Epidermal melanocyte (primary cell): ENCODE results near the gene DTL.

Experiments
- DNase-seq: peaks from one replicate; pipeline ENCODE4 v3.0.0; 2011; ENCODE audit warnings: low spot score; ENCODE audit not compliant: insufficient read length

Gene DTL

DNA sequence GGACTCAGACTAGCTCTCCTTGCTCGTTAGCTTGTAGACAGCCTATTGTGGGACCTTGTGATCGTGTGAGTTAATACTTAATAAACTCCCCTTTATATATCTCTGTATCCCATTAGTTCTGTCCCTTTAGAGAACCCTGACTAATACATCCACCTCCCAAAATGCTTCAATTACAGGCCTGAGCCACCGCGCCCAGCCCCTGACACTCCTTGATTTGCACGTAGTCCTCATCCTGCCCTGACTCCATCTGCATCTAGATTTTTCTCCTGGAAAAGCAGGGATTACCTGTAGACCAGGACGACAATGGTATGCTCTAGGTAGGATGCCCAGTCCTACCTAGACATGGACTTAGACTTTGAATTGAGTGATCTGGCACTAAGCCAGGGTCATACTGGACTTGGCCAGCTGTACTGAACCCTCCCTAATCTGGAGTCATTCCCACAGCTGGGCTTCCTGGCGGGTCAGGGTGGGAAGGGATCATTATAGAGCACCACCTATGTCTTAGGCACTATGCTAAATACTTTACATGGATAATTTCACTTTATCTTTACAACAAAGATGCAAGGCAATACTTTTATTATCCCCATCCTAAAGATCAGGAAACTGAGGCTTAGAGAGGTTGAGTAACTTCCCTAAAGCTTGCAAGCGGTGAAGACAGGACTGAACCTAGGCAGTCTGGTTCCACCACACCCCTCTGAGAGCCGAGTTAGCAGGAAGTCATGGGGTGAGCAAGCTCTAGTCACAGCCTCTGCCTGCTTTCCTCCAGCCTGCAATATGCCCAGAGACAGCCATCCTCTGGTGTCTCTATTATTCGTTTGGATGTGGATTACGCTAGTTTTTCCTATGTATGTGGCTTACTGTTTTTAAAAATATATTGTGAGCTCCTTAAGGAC is 89.4 kb downstream of the DTL start:
- no peak for DNase-seq

DNA sequence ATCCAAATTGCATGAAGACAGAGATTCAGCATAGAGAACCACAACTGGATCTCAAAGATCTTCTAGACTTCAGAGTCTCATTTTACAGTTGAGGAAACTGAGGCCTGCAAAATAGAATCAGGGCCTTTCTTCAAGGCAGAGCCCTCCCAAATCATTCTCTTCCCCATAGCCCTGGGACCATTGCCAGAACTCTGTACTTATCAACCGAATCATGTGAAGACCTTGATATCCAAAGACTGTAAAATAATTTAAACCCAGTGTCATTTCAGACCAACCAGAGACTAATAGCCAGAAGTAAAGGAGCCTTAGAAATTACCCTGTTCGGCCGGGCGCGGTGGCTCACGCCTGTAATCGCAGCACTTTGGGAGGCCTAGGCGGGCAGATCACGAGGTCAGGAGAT is 90.1 kb downstream of the DTL start:
- no peak for DNase-seq

DNA sequence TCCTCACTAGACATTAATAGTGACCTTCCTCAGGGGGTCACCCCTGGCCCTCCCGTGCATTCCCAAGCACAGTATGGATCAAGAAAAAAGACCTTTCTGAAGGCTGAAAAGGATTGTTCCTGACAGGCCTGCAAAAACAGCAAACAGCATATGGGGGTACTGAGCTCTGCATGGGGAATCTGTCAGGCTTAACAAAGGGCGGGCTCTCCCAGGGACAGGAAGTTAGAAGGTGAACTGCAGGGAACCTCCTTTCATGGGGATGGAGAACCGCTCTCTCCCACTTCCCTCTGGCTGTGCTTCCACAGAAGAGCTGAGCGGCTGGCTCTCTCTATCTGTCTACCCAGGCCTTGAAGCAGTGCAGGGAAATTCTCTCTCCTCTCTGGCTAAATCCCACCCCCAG is 91.7 kb downstream of the DTL start:
- DNase-seq: no peak

DNA sequence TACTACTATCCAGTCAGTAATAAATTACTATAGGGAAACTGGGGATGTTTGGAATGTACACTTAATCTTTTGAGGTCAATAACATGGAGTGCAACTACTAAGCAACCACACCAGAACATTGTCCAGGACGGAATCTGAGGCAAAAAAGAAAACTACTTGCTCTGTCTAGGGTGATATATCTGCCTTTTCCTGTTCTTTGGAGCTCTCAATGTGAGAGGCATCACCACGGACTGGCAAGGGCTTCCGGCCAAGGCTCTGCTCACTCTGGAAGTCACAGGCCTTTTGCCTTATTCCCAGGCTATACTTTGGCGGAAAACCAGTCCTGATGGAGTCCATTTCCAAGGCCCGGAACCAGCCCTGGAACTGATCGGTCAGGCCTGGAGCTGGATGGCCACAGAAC is 94.2 kb downstream of the DTL start:
- no peak for DNase-seq

DNA sequence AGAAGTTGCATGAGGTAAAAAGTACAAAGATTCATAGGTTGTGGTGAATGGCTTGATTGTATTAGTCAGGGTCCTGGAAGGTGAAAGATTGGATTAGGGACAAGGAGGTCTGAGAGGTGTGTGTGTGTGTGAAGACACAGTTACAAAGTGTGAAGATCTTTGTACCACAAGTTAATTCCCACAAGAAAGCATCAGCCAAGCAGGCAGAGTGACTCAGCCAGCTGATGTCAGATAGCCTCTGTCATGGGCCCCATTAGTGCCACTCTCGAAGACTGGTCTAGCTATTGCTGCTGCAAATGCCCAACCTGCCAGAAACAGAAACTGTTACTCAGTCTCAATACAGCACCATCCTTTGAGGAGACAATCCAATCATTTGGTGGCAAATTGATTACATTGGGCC is 96.5 kb downstream of the DTL start:
- no peak for DNase-seq

DNA sequence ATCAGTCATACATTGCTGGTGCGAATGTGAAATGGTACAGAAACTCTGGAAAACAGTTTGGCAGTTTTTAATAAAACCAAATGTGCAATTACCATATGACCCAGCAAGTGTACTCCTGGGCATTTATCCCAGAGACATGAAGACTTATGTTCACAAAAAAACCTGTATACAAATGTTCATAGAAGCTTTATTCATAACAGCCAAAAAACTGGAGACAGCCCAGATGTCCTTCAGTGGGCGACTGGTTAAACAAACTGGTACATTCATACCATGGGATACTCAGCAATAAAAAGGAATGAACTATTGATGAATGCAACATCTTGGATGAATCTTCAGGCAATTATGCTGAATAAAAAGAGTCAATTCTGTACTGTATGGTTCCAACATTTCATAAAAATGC is 97.8 kb downstream of the DTL start:
- DNase-seq: no peak

DNA sequence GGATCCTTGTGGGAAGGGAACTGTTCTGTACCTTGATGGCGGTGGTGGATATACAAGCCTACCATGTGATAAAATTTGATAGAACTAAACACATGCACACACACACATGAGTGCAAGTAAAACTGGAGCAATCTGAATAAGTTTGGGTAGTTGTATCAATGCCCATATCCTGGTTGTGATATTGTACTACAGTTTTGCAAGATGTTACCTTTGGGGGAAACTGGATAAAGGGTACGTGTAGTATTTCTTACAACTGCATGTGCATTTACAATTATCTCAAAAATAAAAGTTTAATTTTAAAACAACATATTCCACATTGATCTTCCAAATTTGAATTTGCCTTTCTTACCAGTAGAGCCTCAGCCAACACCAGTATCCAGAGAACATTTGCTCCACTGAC is 99.6 kb downstream of the DTL start:
- no peak for DNase-seq

DNA sequence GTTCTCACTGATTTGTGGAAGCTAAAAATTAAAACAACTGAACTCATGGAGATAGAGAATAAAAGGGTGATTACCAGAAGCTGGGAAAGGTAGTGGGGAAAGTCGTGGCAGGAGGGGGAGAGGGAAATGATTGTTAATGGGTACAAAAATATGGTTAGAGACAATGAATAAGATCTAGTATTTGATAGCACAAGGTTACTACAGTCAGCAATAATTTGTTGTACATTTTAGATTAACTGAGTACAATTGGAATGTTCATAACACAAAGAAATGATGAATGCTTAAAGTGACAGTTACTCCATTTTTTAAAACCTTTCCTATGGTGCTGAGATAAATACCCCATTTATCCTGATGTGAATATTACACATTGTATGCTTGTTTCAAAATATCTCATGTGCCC is 102.3 kb downstream of the DTL start:
- no peak for DNase-seq

DNA sequence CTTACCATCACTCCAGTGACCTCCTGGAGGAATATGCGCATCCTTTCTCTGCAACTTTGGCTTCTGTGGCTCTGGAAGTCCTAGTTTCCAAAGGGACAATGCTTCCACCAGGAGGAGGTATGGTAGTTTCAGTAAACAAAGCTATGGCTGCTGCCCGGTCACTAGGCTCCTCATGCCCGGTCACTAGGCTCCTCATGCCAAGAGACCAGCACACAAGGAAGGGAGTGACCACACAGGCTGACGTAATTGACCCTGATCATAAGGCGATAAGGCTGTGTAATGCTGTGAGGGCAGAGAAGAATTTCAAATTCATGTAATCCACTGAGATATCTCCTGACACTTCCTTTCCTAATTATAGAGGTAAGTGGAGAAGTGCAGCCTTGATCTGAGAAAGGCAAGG is 102.9 kb downstream of the DTL start:
- DNase-seq: no peak

DNA sequence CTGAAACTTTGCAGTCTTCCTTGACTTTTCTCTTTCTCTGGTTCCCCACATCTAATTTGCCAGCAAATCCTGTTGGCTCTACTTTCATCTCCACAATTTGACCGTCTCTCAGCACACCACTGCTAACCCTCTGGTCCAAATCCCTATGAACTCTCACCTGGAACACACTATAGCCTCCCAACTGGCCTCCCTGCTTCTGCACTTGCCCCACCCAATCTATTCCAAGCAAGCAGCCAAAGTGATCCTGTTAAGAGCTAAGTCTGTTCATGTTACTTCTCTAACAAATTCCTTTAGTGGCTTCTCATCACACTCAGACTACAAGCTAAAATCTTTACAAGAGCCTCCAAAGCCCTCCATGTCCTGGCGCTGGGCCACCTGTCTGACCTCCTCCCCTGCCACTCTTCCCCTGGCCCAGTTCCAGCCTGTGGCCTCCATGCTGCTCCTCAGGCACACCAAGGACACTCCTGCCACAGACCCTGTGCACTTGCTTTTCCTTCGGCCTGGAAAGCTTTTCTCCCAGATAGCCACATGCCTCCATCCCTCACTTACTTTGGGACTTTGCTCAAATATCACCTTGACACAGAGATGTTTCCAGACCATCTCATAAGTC is 104.1 kb downstream of the DTL start:
- no peak for DNase-seq

DNA sequence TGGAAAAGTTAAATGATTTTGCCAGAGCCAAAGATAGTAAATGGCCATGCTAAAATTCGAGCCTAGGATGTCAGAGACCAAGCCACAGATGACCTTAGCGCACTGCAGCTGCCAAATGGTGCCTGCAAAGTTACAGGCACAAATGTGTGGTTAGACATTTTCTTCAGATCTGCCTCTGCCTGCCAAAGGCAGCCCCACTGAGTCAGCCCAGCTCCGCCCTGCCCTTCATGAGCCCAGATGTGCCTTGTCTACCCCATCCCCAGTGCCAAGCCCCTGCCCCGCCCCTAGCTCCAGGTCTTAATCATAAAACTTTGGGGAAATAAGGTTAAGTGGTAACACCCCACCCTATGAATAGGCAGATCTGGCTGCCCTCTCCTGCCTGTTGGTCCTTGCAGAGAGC is 105.9 kb downstream of the DTL start:
- no peak for DNase-seq

DNA sequence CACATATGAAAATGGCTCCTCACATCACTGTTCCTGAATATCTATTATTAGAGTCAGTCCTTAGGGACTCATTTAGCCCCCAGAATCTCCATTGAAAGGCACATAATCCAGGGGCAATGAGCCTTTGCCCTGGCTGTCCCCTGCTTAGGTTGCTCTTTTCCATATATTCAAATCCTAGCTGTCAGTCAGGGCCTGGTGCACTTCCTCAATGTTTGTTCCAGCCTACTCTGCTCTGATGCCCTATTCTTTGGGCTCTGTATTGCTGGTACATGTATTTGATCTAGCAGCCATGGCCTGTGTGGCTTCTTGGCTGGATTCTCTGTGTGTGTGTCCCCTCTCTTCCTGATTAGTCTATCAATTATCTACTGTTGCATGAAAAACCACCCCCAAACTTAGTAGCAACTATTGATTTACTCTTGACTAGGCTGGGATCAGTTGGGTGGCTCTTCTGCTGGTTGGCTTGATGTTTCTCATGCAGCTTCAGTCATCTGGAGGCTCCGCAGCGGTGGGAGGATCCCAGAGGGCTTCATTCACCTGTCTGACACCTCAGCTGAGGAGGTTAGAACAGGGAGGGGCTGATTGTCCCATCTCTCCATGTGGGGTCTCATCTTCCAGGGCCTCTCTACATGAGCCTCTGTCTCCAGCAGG is 107.5 kb downstream of the DTL start:
- DNase-seq: no peak

DNA sequence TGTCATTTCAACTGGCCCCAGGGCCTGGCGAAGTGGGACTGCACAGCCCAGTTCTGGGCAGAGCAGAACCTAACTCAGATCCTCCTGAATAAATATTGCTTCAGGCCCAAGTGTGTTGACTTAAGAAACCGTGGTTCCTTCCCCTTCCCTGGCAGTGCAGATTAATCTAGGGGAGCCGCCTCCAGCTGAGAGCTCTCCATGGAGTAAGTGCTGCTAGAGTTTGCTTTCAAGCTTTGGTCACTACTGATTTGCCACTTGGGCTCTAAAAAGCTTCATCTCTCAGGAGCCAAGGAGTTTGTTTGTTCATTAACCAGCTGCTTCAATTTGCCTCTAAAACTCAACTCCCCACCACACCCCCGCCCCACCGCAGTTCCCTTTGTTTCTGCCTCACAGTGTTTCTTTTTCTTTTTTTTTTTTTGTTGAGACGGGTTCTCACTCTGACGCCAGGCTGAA is 112.1 kb downstream of the DTL start:
- DNase-seq: no peak

DNA sequence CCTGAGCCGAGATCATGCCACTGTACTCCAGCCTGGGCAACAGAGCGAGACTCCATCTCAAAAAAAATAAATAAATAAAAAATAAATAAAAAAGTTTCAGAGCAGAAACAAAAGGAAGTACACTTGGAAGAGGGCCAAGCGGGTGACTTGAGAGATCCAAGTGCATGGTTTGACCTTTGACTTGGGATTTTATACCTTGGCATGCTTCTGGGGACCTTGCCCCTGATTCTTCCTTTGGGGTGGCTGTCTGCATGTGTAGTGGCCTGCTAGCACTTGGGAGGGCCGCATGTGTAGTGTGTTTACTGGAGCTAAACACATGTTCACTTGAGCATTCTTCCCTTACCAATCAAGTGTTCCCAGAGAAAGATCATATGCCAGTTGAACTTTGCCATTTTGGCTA is 114.0 kb downstream of the DTL start:
- no peak for DNase-seq

DNA sequence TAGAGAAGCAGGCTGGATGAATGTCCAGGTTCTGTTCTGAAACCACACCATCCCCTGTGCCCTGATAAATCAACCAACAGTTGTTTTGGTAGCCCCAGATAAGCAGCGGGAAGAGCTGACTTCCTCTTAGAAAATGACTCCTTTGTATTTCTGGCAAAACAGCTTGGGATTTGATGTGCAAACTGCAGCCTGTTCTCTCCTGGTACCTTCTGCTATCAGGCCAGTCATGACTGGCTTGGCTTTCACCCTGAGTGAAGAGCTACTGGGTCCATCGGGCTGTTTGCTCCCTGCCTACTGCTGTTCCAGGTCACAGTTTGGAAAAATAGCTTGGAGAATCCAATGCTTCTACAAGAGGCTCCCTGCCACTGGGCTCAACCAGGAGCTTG is 116.8 kb downstream of the DTL start:
- DNase-seq: no peak

DNA sequence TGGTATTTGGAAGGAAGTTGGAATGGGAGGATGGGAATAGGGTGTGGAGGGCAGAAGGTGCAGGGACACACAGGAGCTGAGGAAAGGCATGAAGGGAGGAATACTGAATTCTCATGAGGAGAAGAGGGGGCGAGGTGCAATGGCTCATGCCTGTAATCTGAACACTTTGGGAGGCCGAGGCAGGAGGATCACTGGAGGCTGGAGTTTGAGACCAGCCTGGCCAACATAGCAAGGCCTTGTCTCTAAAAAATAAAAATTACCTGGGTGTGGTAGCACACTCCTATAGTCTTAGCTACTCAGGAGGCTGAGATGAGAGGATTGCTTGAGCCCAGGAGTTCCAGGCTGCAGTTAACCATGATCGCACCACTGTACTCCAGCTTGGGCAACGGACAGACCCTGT is 117.3 kb downstream of the DTL start:
- no peak for DNase-seq

DNA sequence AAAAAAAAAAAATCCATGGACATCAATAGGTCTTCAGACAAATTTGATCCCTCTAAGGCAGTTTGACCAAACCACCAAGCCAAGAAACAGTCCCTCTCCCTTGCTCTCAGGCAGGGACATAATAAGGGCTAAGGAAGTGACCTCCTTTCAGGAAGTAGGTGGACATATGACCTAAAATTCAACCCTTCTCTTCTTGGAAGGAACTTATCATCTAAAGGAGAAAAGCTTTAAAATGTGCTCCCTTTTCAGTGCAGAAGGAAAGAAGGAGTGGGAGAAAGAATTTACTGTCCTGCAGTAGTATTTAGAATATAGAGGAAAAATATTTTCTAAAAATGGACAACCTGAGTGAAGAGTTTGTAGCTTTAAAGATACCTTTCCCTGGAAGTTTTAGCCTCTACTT is 118.1 kb downstream of the DTL start:
- DNase-seq: no peak
